ENCODE data around the gene PHGDH. TPM values are rescaled to one million over a fixed set of nuclear protein-coding genes. Genes with fewer than 3 reads are reported as not detected.
A peak's percentile ranks its signal among the peaks of the same experiment; 100 is the strongest.

Gene PHGDH
- total and polyA plus RNA-seq, 2 of the 13 experiments (the other 11 are each of a cell fraction or from before 2014, with no cell fraction given) = 95.8 to 133 TPM

GRCh38 chr1:119712342-119713038 is 756 bp downstream of the PHGDH start (continued):
- no peak for TF ChIP-seq ZBTB8A (CRISPR knock-in tag; IDR thresholded peaks at IDR 0.05; ENCODE audit: borderline replicate concordance, low read depth)
- TF ChIP-seq NCOA1 (CRISPR knock-in tag; IDR thresholded peaks at IDR 0.05) = no peak
- no peak for TF ChIP-seq ZNF280D (CRISPR knock-in tag; IDR thresholded peaks at IDR 0.05)
- no peak; the same call in 1 of the 2 replicates for TF ChIP-seq RXRB (CRISPR knock-in tag; IDR thresholded peaks at IDR 0.05; ENCODE audit: borderline replicate concordance)
- TF ChIP-seq PPARG (CRISPR knock-in tag; conservative IDR thresholded peaks at IDR 0.05) = no peak
- no peak for TF ChIP-seq ZNF503 (CRISPR knock-in tag; IDR thresholded peaks at IDR 0.05)
- peak; percentile 69; the same call in 1 of the 2 replicates for TF ChIP-seq NFKB2 (CRISPR knock-in tag; IDR thresholded peaks at IDR 0.05; ENCODE audit: borderline replicate concordance)
- peak; percentile 30; the same call in 1 of the 2 replicates for TF ChIP-seq ZSCAN25 (CRISPR knock-in tag; IDR thresholded peaks at IDR 0.05)
- TF ChIP-seq, protein P1, sequence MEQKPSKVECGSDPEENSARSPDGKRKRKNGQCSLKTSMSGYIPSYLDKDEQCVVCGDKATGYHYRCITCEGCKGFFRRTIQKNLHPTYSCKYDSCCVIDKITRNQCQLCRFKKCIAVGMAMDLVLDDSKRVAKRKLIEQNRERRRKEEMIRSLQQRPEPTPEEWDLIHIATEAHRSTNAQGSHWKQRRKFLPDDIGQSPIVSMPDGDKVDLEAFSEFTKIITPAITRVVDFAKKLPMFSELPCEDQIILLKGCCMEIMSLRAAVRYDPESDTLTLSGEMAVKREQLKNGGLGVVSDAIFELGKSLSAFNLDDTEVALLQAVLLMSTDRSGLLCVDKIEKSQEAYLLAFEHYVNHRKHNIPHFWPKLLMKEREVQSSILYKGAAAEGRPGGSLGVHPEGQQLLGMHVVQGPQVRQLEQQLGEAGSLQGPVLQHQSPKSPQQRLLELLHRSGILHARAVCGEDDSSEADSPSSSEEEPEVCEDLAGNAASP (CRISPR knock-in tag; IDR thresholded peaks at IDR 0.05; ENCODE audit: borderline replicate concordance) = no peak
- TF ChIP-seq ZNF878 (CRISPR knock-in tag; IDR thresholded peaks at IDR 0.05) = no peak
- TF ChIP-seq MLX (CRISPR knock-in tag; IDR thresholded peaks at IDR 0.05) = no peak
- no peak for TF ChIP-seq POGZ (CRISPR knock-in tag; IDR thresholded peaks at IDR 0.05)
- TF ChIP-seq, protein P2, sequence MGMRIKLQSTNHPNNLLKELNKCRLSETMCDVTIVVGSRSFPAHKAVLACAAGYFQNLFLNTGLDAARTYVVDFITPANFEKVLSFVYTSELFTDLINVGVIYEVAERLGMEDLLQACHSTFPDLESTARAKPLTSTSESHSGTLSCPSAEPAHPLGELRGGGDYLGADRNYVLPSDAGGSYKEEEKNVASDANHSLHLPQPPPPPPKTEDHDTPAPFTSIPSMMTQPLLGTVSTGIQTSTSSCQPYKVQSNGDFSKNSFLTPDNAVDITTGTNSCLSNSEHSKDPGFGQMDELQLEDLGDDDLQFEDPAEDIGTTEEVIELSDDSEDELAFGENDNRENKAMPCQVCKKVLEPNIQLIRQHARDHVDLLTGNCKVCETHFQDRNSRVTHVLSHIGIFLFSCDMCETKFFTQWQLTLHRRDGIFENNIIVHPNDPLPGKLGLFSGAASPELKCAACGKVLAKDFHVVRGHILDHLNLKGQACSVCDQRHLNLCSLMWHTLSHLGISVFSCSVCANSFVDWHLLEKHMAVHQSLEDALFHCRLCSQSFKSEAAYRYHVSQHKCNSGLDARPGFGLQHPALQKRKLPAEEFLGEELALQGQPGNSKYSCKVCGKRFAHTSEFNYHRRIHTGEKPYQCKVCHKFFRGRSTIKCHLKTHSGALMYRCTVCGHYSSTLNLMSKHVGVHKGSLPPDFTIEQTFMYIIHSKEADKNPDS (CRISPR knock-in tag; IDR thresholded peaks at IDR 0.05) = peak; percentile 27; the same call in 1 of the 2 replicates
- no peak for TF ChIP-seq KAT2B (IDR thresholded peaks at IDR 0.05; ENCODE audit: borderline replicate concordance, low read depth, low read length)
- TF ChIP-seq JUNB (CRISPR knock-in tag; IDR thresholded peaks at IDR 0.05; ENCODE audit: borderline replicate concordance) = no peak
- no peak for TF ChIP-seq ONECUT2 (CRISPR knock-in tag; IDR thresholded peaks at IDR 0.05)
- TF ChIP-seq, protein P3, sequence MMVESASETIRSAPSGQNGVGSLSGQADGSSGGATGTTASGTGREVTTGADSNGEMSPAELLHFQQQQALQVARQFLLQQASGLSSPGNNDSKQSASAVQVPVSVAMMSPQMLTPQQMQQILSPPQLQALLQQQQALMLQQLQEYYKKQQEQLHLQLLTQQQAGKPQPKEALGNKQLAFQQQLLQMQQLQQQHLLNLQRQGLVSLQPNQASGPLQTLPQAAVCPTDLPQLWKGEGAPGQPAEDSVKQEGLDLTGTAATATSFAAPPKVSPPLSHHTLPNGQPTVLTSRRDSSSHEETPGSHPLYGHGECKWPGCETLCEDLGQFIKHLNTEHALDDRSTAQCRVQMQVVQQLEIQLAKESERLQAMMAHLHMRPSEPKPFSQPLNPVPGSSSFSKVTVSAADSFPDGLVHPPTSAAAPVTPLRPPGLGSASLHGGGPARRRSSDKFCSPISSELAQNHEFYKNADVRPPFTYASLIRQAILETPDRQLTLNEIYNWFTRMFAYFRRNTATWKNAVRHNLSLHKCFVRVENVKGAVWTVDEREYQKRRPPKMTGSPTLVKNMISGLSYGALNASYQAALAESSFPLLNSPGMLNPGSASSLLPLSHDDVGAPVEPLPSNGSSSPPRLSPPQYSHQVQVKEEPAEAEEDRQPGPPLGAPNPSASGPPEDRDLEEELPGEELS (CRISPR knock-in tag; IDR thresholded peaks at IDR 0.05) = no peak
- TF ChIP-seq NR2F2 (IDR thresholded peaks at IDR 0.05; ENCODE audit: borderline replicate concordance, low read depth) = no peak

Data from HepG2 (cell line).